ENCODE data around the gene TUBB.
"Not testable (repeated sequence)": the region's sequence is repeated elsewhere in the genome, so short reads cannot be mapped to it uniquely, and the experiment has no call there.

Gene TUBB

GRCh38 chr6:30709101-30709868 lies 10.9 kb upstream of the TUBB start:
- WGBS: 100% methylated on average over 2 of the region's 2 CpGs
- H3K4me3 ChIP-seq (ENCODE audit: low read length): no peak overlapping the region
- no peaks in the 10 kb centered on the region for H3K9me3 ChIP-seq (ENCODE audit: insufficient read depth, low read depth, low read length)
- H3K4me1 ChIP-seq (ENCODE audit: insufficient read depth, low read length): no peaks in the 10 kb centered on the region
- H3K9ac ChIP-seq (ENCODE audit: low read depth, low read length): no peak overlapping the region
- H3K27me3 ChIP-seq (ENCODE audit: insufficient read depth, low read length): no peaks in the 10 kb centered on the region
- no peak overlapping the region for H3K27ac ChIP-seq (ENCODE audit: low read depth, low read length)
- peaks cover 92% of the 10 kb centered on the region for H3K36me3 ChIP-seq (ENCODE audit: insufficient read depth, low read length)

GRCh38 chr6:30711758-30712380 lies 8.3 kb upstream of the TUBB start:
- Histone ChIP-seq H3K9ac (ENCODE audit: low read depth, low read length) (no peak overlapping the region), H3K4me1 (ENCODE audit: insufficient read depth, low read length) (no peaks in the 10 kb centered on the region), H3K9me3 (ENCODE audit: insufficient read depth, low read depth, low read length) (no peaks in the 10 kb centered on the region), H3K27me3 (ENCODE audit: insufficient read depth, low read length) (no peaks in the 10 kb centered on the region), H3K36me3 (ENCODE audit: insufficient read depth, low read length) (peaks cover 82% of the 10 kb centered on the region), H3K27ac (ENCODE audit: low read depth, low read length) (no peak overlapping the region), H3K4me3 (ENCODE audit: low read length) (no peak overlapping the region)
- 100% methylated on average over 1 of the region's 1 CpG for WGBS

GRCh38 chr6:30712441-30712945 lies 7.7 kb upstream of the TUBB start:
- no peaks in the 10 kb centered on the region for H3K9me3 ChIP-seq (ENCODE audit: insufficient read depth, low read depth, low read length)
- H3K36me3 ChIP-seq (ENCODE audit: insufficient read depth, low read length): peaks cover 76% of the 10 kb centered on the region
- H3K9ac ChIP-seq (ENCODE audit: low read depth, low read length): no peak overlapping the region
- WGBS: 95% methylated on average over 7 of the region's 7 CpGs
- no peaks in the 10 kb centered on the region for H3K4me1 ChIP-seq (ENCODE audit: insufficient read depth, low read length)
- no peaks in the 10 kb centered on the region for H3K27me3 ChIP-seq (ENCODE audit: insufficient read depth, low read length)
- no peak overlapping the region for H3K27ac ChIP-seq (ENCODE audit: low read depth, low read length)
- H3K4me3 ChIP-seq (ENCODE audit: low read length): no peak overlapping the region

DNA sequence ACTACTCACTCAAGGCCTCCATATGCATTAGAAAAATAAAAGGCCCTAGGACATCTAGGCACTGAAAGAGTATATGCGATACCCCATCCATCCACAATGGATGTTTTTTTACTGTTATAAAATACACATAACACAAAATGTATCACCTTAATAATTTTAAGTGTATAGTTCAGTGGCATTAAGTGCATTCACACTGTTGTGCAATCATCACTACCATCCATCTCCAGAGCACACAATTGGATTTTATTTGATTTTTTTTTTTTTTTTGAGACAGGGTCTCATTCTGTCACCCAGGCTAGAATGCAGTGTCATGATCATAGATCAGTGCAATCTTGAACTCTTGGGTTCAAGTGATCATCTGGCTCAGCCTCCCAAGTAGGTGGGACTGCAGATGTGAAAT lies 5.9 kb upstream of the TUBB start:
- Histone ChIP-seq H3K9me3 (ENCODE audit: insufficient read depth, low read depth, low read length) (no peaks in the 10 kb centered on the region), H3K9ac (ENCODE audit: low read depth, low read length) (no peak overlapping the region), H3K36me3 (ENCODE audit: insufficient read depth, low read length) (peaks cover 58% of the 10 kb centered on the region), H3K4me3 (ENCODE audit: low read length) (no peak overlapping the region), H3K27me3 (ENCODE audit: insufficient read depth, low read length) (no peaks in the 10 kb centered on the region), H3K27ac (ENCODE audit: low read depth, low read length) (no peak overlapping the region), H3K4me1 (ENCODE audit: insufficient read depth, low read length) (peaks cover 4% of the 10 kb centered on the region; the same call in 1 of the 2 replicates)
- no CpG with 5 or more reads among the region's 1 CpG for WGBS

- H3K9ac ChIP-seq (ENCODE audit: low read depth, low read length): peak overlapping the region; percentile 81
- peak overlapping the region; percentile 75 for H3K4me3 ChIP-seq (ENCODE audit: low read length)
- H3K27ac ChIP-seq (ENCODE audit: low read depth, low read length): peak overlapping the region; percentile 96
- WGBS: 3% methylated on average over 8 of the region's 8 CpGs
- peaks cover 38% of the 10 kb centered on the region for H3K36me3 ChIP-seq (ENCODE audit: insufficient read depth, low read length)
- H3K4me1 ChIP-seq (ENCODE audit: insufficient read depth, low read length): peaks cover 4% of the 10 kb centered on the region; the same call in 1 of the 2 replicates
- no peaks in the 10 kb centered on the region for H3K9me3 ChIP-seq (ENCODE audit: insufficient read depth, low read depth, low read length)
- no peaks in the 10 kb centered on the region for H3K27me3 ChIP-seq (ENCODE audit: insufficient read depth, low read length)
These were observed 3.3 kb upstream of the TUBB start for GRCh38 chr6:30716879-30717128.

DNA sequence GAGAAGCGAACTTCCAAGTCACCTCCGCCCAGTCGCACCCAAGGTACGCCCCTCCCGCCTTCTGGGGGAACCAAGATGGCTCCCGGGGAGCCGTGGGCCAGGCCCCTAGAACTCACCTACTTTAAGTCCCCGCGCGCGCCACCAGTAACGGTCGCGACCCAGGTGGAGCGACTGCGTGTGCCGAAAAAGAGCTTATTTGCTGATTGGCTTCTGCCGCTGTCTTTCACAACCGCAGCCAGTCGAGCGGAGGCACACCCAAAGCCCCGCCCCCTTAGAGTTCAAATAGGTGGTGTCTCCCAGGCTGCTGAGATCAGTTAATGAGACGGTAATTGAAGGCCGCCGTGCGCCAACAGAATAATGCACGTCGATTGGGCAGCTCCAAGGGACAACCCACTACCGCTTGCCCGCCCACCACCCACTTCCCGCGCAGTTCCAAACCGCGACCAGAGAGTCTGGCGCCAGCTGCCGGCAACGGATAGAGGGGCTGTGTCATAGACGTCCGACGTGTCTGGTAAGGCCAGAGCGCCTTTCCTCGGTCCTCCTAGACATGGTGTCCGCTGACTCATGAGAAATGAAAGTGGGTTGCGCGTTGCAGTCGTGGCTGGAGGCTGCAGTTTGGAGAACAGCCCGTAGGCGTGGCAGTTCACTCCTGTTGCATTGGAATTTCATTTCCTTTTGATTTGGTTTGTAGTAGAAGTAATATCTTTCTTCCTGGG lies 2.9 kb upstream of the TUBB start, which contains the start of gene MDC1:
Gene MDC1, minus strand, starts transcription at position 153 of the 716 bp plus-strand sequence. CDS start 2,106 bp downstream, outside the sequence.
- Histone ChIP-seq H3K36me3 (ENCODE audit: insufficient read depth, low read length) (peaks cover 36% of the 10 kb centered on the region), H3K4me3 (ENCODE audit: low read length) (peak within 1 kb of the TSS; percentile 75), H3K9ac (ENCODE audit: low read depth, low read length) (peak within 1 kb of the TSS; percentile 94), H3K27me3 (ENCODE audit: insufficient read depth, low read length) (no peaks in the 10 kb centered on the region), H3K9me3 (ENCODE audit: insufficient read depth, low read depth, low read length) (no peaks in the 10 kb centered on the region), H3K4me1 (ENCODE audit: insufficient read depth, low read length) (peaks cover 4% of the 10 kb centered on the region; the same call in 1 of the 2 replicates), H3K27ac (ENCODE audit: low read depth, low read length) (peak within 1 kb of the TSS; percentile 96)
- WGBS: under 1% methylated on average over 48 of the region's 48 CpGs

GRCh38 chr6:30717845-30718720 lies 2.1 kb upstream of the TUBB start:
- H3K9ac ChIP-seq (ENCODE audit: low read depth, low read length): peak overlapping the region; percentile 94
- H3K27ac ChIP-seq (ENCODE audit: low read depth, low read length): peak overlapping the region; percentile 96
- H3K27me3 ChIP-seq (ENCODE audit: insufficient read depth, low read length); H3K4me1 ChIP-seq (ENCODE audit: insufficient read depth, low read length); H3K9me3 ChIP-seq (ENCODE audit: insufficient read depth, low read depth, low read length): not testable (repeated sequence)
- WGBS: 88% methylated on average over 35 of the region's 37 CpGs
- peak overlapping the region; percentile 98 for H3K4me3 ChIP-seq (ENCODE audit: low read length)
- H3K36me3 ChIP-seq (ENCODE audit: insufficient read depth, low read length): peaks cover 36% of the 10 kb centered on the region

- Histone ChIP-seq H3K27ac (ENCODE audit: low read depth, low read length) (peak overlapping the region; percentile 90), H3K4me3 (ENCODE audit: low read length) (peak overlapping the region; percentile 98), H3K27me3 (ENCODE audit: insufficient read depth, low read length) (no peaks in the 10 kb centered on the region), H3K4me1 (ENCODE audit: insufficient read depth, low read length) (peaks cover 8% of the 10 kb centered on the region; the same call in 1 of the 2 replicates), H3K36me3 (ENCODE audit: insufficient read depth, low read length) (peaks cover 36% of the 10 kb centered on the region), H3K9me3 (ENCODE audit: insufficient read depth, low read depth, low read length) (no peaks in the 10 kb centered on the region), H3K9ac (ENCODE audit: low read depth, low read length) (peak overlapping the region; percentile 100)
- 5% methylated on average over 8 of the region's 8 CpGs for WGBS
These were observed 796 bp upstream of the TUBB start for GRCh38 chr6:30719356-30719755.

GRCh38 chr6:30720738-30721197 lies 616 bp downstream of the TUBB start:
- H3K9ac ChIP-seq (ENCODE audit: low read depth, low read length): peak overlapping the region; percentile 100
- peak overlapping the region; percentile 99 for H3K27ac ChIP-seq (ENCODE audit: low read depth, low read length)
- peaks cover 42% of the 10 kb centered on the region for H3K36me3 ChIP-seq (ENCODE audit: insufficient read depth, low read length)
- H3K27me3 ChIP-seq (ENCODE audit: insufficient read depth, low read length): no peaks in the 10 kb centered on the region
- under 1% methylated on average over 29 of the region's 29 CpGs for WGBS
- peaks cover 8% of the 10 kb centered on the region; the same call in 1 of the 2 replicates for H3K4me1 ChIP-seq (ENCODE audit: insufficient read depth, low read length)
- peak overlapping the region; percentile 98 for H3K4me3 ChIP-seq (ENCODE audit: low read length)
- no peaks in the 10 kb centered on the region for H3K9me3 ChIP-seq (ENCODE audit: insufficient read depth, low read depth, low read length)

- Histone ChIP-seq H3K4me3 (ENCODE audit: low read length) (peak overlapping the region; percentile 98), H3K36me3 (ENCODE audit: insufficient read depth, low read length) (peaks cover 45% of the 10 kb centered on the region), H3K27me3 (ENCODE audit: insufficient read depth, low read length) (no peaks in the 10 kb centered on the region), H3K9me3 (ENCODE audit: insufficient read depth, low read depth, low read length) (no peaks in the 10 kb centered on the region), H3K4me1 (ENCODE audit: insufficient read depth, low read length) (peaks cover 8% of the 10 kb centered on the region; the same call in 1 of the 2 replicates), H3K27ac (ENCODE audit: low read depth, low read length) (peak overlapping the region; percentile 99), H3K9ac (ENCODE audit: low read depth, low read length) (peak overlapping the region; percentile 100)
- WGBS: under 1% methylated on average over 69 of the region's 71 CpGs
These were observed 1.3 kb downstream of the TUBB start for GRCh38 chr6:30721198-30722024.
